Ishikawa (cell line): ENCODE results near the gene RALY.

Experiments used
- CEBPB ChIP-seq: IDR thresholded peaks from 2 replicates; pipeline ENCODE4 v1.6.1; 2012
- CREB1 ChIP-seq: IDR thresholded peaks from 2 replicates; pipeline ENCODE4 v1.6.1; 2012; ENCODE audit warnings: low read depth
- EGR1 ChIP-seq: IDR thresholded peaks from 2 replicates; pipeline ENCODE4 v1.6.1; 2012
- EP300 ChIP-seq: IDR thresholded peaks from 2 replicates; pipeline ENCODE4 v1.6.1; 2012; ENCODE audit warnings: borderline replicate concordance
- FOXM1 ChIP-seq: IDR thresholded peaks from 2 replicates; pipeline ENCODE4 v1.6.1; 2012; ENCODE audit warnings: low read depth, borderline replicate concordance
- NFIC ChIP-seq: IDR thresholded peaks from 2 replicates; pipeline ENCODE4 v1.6.1; 2012
- RAD21 ChIP-seq: IDR thresholded peaks from 2 replicates; pipeline ENCODE4 v1.6.1; 2012; ENCODE audit warnings: low read depth
- TAF1 ChIP-seq: IDR thresholded peaks from 2 replicates; pipeline ENCODE4 v1.6.1; 2012; ENCODE audit warnings: low read depth, mild to moderate bottlenecking
- TCF12 ChIP-seq: IDR thresholded peaks from 2 replicates; pipeline ENCODE4 v1.6.1; 2012; ENCODE audit warnings: low read depth
- TEAD4 ChIP-seq: IDR thresholded peaks from 2 replicates; pipeline ENCODE4 v1.6.1; 2012
- YY1 ChIP-seq: IDR thresholded peaks from 2 replicates; pipeline ENCODE4 v1.6.1; 2012; ENCODE audit warnings: low read depth
- ZBTB7A ChIP-seq: IDR thresholded peaks from 2 replicates; pipeline ENCODE4 v1.6.1; 2012; ENCODE audit warnings: low read depth
- TF ChIP-seq, protein P1 (sequence below): IDR thresholded peaks from 2 replicates; pipeline ENCODE4 v1.6.1; 2012
- TF ChIP-seq, protein P2 (sequence below): IDR thresholded peaks from 2 replicates; pipeline ENCODE4 v1.6.1; 2012
- TF ChIP-seq, protein P3 (sequence below): IDR thresholded peaks from 2 replicates; pipeline ENCODE4 v1.6.1; 2012; ENCODE audit warnings: low read depth, mild to moderate bottlenecking

The RALY gene

DNA sequence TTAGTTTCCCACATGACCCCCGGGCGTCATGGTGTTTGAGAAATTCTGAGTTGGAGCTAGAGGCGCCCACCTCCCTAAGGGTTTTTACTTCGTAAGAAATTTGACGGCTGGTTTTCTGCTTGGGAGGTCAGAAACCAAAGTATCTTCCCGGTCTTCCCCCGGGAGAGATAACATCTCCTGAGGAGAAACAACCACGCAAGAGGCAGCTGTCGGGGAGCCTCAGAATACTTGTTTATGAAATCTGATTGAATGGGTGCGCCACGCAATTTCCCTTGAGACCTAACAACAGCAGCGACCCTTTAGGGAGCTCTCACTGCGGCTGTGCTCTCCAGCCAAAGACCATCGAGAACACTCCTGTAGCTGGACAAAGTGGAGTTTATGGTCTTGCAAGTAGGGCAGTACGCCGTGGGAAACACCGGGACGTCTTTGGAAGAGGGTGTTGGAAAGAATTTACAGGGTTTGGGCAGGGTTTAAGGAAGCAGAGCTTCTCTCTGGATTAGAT lies 118.9 kb downstream of the RALY start:
- no peak for TF ChIP-seq ZBTB7A
- no peak for TF ChIP-seq TAF1
- TF ChIP-seq RAD21 = no peak
- TF ChIP-seq CREB1 = no peak
- TF ChIP-seq EGR1 = no peak
- TF ChIP-seq, protein P1, sequence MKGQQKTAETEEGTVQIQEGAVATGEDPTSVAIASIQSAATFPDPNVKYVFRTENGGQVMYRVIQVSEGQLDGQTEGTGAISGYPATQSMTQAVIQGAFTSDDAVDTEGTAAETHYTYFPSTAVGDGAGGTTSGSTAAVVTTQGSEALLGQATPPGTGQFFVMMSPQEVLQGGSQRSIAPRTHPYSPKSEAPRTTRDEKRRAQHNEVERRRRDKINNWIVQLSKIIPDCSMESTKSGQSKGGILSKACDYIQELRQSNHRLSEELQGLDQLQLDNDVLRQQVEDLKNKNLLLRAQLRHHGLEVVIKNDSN = no peak
- TF ChIP-seq TCF12 = no peak
- no peak for TF ChIP-seq FOXM1
- no peak for TF ChIP-seq YY1
- TF ChIP-seq CEBPB = no peak
- no peak for TF ChIP-seq TEAD4
- TF ChIP-seq NFIC = no peak
- TF ChIP-seq, protein P2, sequence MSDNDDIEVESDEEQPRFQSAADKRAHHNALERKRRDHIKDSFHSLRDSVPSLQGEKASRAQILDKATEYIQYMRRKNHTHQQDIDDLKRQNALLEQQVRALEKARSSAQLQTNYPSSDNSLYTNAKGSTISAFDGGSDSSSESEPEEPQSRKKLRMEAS = no peak
- no peak for TF ChIP-seq EP300
- TF ChIP-seq, protein P3, sequence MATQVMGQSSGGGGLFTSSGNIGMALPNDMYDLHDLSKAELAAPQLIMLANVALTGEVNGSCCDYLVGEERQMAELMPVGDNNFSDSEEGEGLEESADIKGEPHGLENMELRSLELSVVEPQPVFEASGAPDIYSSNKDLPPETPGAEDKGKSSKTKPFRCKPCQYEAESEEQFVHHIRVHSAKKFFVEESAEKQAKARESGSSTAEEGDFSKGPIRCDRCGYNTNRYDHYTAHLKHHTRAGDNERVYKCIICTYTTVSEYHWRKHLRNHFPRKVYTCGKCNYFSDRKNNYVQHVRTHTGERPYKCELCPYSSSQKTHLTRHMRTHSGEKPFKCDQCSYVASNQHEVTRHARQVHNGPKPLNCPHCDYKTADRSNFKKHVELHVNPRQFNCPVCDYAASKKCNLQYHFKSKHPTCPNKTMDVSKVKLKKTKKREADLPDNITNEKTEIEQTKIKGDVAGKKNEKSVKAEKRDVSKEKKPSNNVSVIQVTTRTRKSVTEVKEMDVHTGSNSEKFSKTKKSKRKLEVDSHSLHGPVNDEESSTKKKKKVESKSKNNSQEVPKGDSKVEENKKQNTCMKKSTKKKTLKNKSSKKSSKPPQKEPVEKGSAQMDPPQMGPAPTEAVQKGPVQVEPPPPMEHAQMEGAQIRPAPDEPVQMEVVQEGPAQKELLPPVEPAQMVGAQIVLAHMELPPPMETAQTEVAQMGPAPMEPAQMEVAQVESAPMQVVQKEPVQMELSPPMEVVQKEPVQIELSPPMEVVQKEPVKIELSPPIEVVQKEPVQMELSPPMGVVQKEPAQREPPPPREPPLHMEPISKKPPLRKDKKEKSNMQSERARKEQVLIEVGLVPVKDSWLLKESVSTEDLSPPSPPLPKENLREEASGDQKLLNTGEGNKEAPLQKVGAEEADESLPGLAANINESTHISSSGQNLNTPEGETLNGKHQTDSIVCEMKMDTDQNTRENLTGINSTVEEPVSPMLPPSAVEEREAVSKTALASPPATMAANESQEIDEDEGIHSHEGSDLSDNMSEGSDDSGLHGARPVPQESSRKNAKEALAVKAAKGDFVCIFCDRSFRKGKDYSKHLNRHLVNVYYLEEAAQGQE = no peak

DNA sequence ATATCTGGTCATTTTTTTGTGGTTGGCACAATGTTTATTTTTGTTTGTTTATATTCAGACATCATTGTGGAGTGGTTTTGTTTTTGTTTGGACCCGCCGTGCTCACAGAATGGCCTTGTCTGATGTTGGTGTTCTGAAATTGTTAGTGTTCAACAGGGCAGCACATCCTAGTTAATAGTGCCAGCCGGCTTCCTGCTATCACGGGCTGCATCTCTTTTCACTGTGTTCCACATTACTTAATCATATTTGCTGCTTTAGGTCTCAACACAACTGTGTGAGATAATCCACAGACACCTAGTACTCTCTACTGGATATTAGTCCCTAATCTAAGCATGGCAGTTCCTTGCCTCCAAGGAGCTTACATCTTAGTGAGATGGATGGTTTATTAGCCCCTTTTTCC lies 121.1 kb downstream of the RALY start:
- TF ChIP-seq NFIC (no peak), ZBTB7A (no peak), YY1 (no peak), TAF1 (no peak), RAD21 (no peak)
- TF ChIP-seq, protein P2 = no peak

DNA sequence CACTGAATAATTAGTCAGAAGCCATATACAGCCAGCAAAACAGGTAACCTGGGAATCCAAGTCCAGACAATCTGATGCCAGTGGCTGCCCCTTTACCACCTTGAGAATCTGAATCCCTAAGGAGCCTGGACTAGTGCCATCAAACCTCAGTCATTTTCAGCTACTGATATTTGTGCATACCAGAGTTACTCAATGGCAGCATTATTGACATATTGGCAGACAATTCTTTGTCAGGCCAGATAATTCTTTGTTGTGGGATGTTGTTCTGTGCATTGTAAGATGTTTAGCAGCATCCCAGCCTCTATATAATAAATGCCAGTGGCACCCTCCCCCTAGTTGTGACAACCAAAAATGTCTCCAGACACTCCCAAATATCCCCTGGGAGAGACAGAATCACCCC lies 121.5 kb downstream of the RALY start:
- no peak for TF ChIP-seq CREB1
- TF ChIP-seq EP300 = no peak
- no peak for TF ChIP-seq RAD21
- no peak for TF ChIP-seq ZBTB7A
- no peak for TF ChIP-seq EGR1
- TF ChIP-seq TAF1 = no peak
- TF ChIP-seq, protein P3 = no peak
- no peak for TF ChIP-seq FOXM1
- TF ChIP-seq, protein P2 = no peak
- no peak for TF ChIP-seq YY1
- no peak for TF ChIP-seq TCF12
- TF ChIP-seq, protein P1 = no peak
- TF ChIP-seq NFIC = no peak
- TF ChIP-seq CEBPB = no peak

DNA sequence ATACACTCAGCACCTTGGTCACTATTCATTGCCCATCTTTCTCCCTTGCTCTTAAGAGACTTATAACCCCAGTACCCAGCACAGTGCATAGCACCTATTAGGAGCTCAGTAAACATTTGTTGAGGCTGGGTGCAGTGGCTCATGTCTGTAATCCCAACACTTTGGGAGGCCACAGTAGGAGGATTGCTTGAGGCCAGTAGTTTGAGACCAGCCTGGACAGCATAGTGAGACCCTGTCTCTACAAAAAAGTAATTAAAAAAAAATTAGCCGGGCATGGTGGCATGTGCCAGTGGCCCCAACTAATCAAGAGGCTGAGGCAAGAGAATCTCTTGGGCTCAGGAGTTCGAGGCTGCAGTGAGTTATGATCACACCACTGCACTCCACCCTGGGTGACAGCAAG lies 126.5 kb downstream of the RALY start:
- TF ChIP-seq TAF1 (no peak), FOXM1 (no peak), CEBPB (no peak), TEAD4 (no peak), NFIC (no peak), RAD21 (no peak), TCF12 (no peak), ZBTB7A (no peak), EP300 (no peak), YY1 (no peak), CREB1 (no peak), EGR1 (no peak)
- TF ChIP-seq, protein P1 = no peak
- TF ChIP-seq, protein P2 = no peak
